Activated CD4-positive, alpha-beta memory T cell treated with anti-CD3 and anti-CD28 coated beads for 36 hours (primary cell): ENCODE results near the gene FREM3. TPM values are rescaled to one million over a fixed set of nuclear protein-coding genes. Genes with fewer than 3 reads are reported as not detected.
"Not testable (repeated sequence)": the region's sequence is repeated elsewhere in the genome, so short reads cannot be mapped to it uniquely, and the experiment has no call there.

Experiments used
- CTCF ChIA-PET: fragments of 350-600 bp; sonication (Branson Sonifier 250); formaldehyde crosslinking; loops from one replicate; lab custom pipeline; 2021; ENCODE audit warnings: antibody characterized with exemption, inconsistent platforms; lab: Charles Lee
- POLR2A ChIA-PET: fragments of 350-600 bp; sonication (Branson Sonifier 250); formaldehyde crosslinking; loops from one replicate; lab custom pipeline; 2021; ENCODE audit warnings: antibody characterized with exemption; lab: Charles Lee
- DNase-seq: peaks from one replicate; pipeline ENCODE4 v3.0.0-alpha.2; 2020
- H3K27ac Mint-ChIP-seq: one replicate; pipeline ENCODE4 v1.8.0; 2021; ENCODE audit warnings: mixed read lengths
- H3K27me3 Mint-ChIP-seq: one replicate; pipeline ENCODE4 v1.8.0; 2021; ENCODE audit warnings: mixed read lengths
- H3K36me3 Mint-ChIP-seq: one replicate; pipeline ENCODE4 v1.8.0; 2021; ENCODE audit warnings: mixed read lengths
- H3K4me1 Mint-ChIP-seq: one replicate; pipeline ENCODE4 v1.8.0; 2021; ENCODE audit warnings: low read depth, mixed read lengths
- H3K4me3 Mint-ChIP-seq: one replicate; pipeline ENCODE4 v1.8.0; 2021; ENCODE audit warnings: mild to moderate bottlenecking, mixed read lengths
- H3K9me3 Mint-ChIP-seq: one replicate; pipeline ENCODE4 v1.8.0; 2021; ENCODE audit warnings: mixed read lengths
- intact Hi-C: fragments of 100-400 bp; cut with micrococcal nuclease; formaldehyde crosslinking; loops from one replicate; pipeline ENCODE4 v1.15.1; 2023
- total RNA-seq, 2 experiments: library from RNA; stranded (reverse); gene quantifications; one replicate each; pipeline ENCODE4 v1.2.3, GENCODE V29; 2021

Gene FREM3
- total RNA-seq, 2 experiments from 2014 or later, result not detected

- ChIA-PET POLR2A (interaction anchor here (0.9 to 1.2 kb wide), 3 partner anchors 45 to 142 kb away, joined by 3 read pairs; partner anchors contain the start of gene SMARCA5), CTCF (interaction anchor here (0.6 to 2.5 kb wide), 6 partner anchors 9 to 134 kb away, joined by 3 to 13 read pairs (median 4); no protein-coding TSS in a partner anchor)
- intact Hi-C loops, result loop anchor here (1.0 to 5.0 kb wide), 6 partner anchors 46 to 584 kb away; partner anchors contain the start of gene SMARCA5
- H3K27ac Mint-ChIP-seq, result peak overlapping the region; percentile 78
- no peaks in the 10 kb centered on the region for H3K9me3 Mint-ChIP-seq
- H3K27me3 Mint-ChIP-seq, result no peaks in the 10 kb centered on the region
- H3K36me3 Mint-ChIP-seq, result peaks cover 4% of the 10 kb centered on the region
- peak; percentile 79 for DNase-seq
- peaks cover 31% of the 10 kb centered on the region for H3K4me1 Mint-ChIP-seq
- H3K4me3 Mint-ChIP-seq, result peak overlapping the region; percentile 83
Measured at GRCh38 chr4:143558823-143559756, 141.4 kb downstream of the FREM3 start.

- Mint-ChIP-seq H3K4me1 (peaks cover 31% of the 10 kb centered on the region), H3K36me3 (peaks cover 7% of the 10 kb centered on the region), H3K9me3 (no peaks in the 10 kb centered on the region), H3K27me3 (no peaks in the 10 kb centered on the region), H3K4me3 (no peak overlapping the region), H3K27ac (no peak overlapping the region)
- intact Hi-C loops, result loop anchor here (2.0 to 5.0 kb wide), 5 partner anchors 139 to 585 kb away; no protein-coding TSS in a partner anchor
- CTCF ChIA-PET, result interaction anchor here (0.8 to 2.5 kb wide), 4 partner anchors 8 to 60 kb away, joined by 3 to 13 read pairs (median 6); no protein-coding TSS in a partner anchor
- POLR2A ChIA-PET, result interaction anchor here (0.9 to 1.0 kb wide), 2 partner anchors 44 to 143 kb away, joined by 3 read pairs; partner anchors contain the start of gene SMARCA5
- no peak for DNase-seq
Measured at GRCh38 chr4:143558286-143558685, 142.2 kb downstream of the FREM3 start.

GRCh38 chr4:143555676-143556075, 144.8 kb downstream of the FREM3 start:
- CTCF ChIA-PET, result interaction anchor here (1.1 kb wide), 1 partner anchor 24 kb away, joined by 3 read pairs; no protein-coding TSS in a partner anchor

GRCh38 chr4:143554728-143555597, 145.5 kb downstream of the FREM3 start:
- CTCF ChIA-PET, result no interaction called here
- Mint-ChIP-seq H3K4me1 (peaks cover 20% of the 10 kb centered on the region), H3K9me3 (no peaks in the 10 kb centered on the region), H3K36me3 (peaks cover 26% of the 10 kb centered on the region), H3K4me3 (no peak overlapping the region), H3K27ac (peak overlapping the region; percentile 40), H3K27me3 (no peaks in the 10 kb centered on the region)
- peak; percentile 47 for DNase-seq
- intact Hi-C loops, result loop anchor here (5.0 kb wide), 2 partner anchors 142 to 198 kb away; no protein-coding TSS in a partner anchor
- POLR2A ChIA-PET, result no interaction called here

More at GRCh38 chr4:143555676-143556075, 144.8 kb downstream of the FREM3 start:
- H3K27ac Mint-ChIP-seq, result no peak overlapping the region
- peaks cover 27% of the 10 kb centered on the region for H3K4me1 Mint-ChIP-seq
- no peak overlapping the region for H3K4me3 Mint-ChIP-seq
- H3K36me3 Mint-ChIP-seq, result peaks cover 21% of the 10 kb centered on the region
- intact Hi-C loops, result loop anchor here (5.0 kb wide), 2 partner anchors 142 to 198 kb away; no protein-coding TSS in a partner anchor
- DNase-seq, result no peak
- H3K27me3 Mint-ChIP-seq, result no peaks in the 10 kb centered on the region
- H3K9me3 Mint-ChIP-seq, result no peaks in the 10 kb centered on the region
- POLR2A ChIA-PET, result no interaction called here

DNA sequence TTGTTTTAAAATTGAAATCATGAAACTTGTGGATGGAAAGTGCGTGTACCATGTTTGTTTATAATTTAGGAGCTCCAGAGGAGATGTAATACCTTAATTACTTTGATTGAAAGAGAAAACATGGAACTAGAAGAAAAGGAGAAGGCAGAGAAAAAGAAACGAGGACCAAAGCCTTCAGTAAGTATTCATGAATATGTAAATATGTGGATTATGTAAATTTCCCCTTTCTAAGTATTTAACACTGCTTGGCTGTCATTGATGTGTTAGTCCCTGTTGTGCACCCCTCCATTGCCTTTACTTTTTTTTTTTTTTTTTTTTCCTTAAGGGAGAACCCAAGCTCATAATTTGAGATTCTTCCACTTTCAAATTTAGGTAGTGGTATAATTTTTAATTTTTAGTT, 150.5 kb downstream of the FREM3 start:
- intact Hi-C loops, result no loop called here
- H3K27ac Mint-ChIP-seq, result no peak overlapping the region
- no peaks in the 10 kb centered on the region for H3K9me3 Mint-ChIP-seq
- ChIA-PET CTCF (interaction anchor here (1.7 kb wide), 1 partner anchor 9 kb away, joined by 6 read pairs; no protein-coding TSS in a partner anchor), POLR2A (no interaction called here)
- H3K4me1 Mint-ChIP-seq, result peaks cover 15% of the 10 kb centered on the region
- H3K4me3 Mint-ChIP-seq, result no peak overlapping the region
- peaks cover 52% of the 10 kb centered on the region for H3K36me3 Mint-ChIP-seq
- H3K27me3 Mint-ChIP-seq, result no peaks in the 10 kb centered on the region
- DNase-seq, result no peak

DNA sequence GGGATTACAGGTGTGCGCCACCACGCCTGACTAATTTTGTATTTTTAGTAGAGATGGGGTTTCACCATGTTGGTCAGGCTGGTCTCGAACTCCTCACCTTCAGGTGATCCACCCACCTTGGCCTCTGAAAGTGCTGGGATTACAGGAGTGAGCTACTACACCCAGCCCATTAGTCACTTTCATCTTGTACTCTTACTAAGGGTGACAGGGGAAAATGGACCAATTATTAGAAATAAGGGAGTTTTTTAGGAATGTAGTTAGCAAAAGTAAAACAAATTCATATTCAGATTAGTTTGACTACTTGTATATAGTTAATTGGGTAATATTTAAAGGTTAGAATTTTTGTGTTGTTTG, 160.8 kb downstream of the FREM3 start:
- peaks cover 17% of the 10 kb centered on the region for H3K4me1 Mint-ChIP-seq
- H3K9me3 Mint-ChIP-seq, result no peaks in the 10 kb centered on the region
- intact Hi-C loops, result loop anchor here (10.0 kb wide), 1 partner anchor 1575 kb away; no protein-coding TSS in a partner anchor
- peaks cover 56% of the 10 kb centered on the region for H3K36me3 Mint-ChIP-seq
- DNase-seq, result peak; percentile 23
- no peak overlapping the region for H3K4me3 Mint-ChIP-seq
- POLR2A ChIA-PET, result no interaction called here
- H3K27me3 Mint-ChIP-seq, result no peaks in the 10 kb centered on the region
- CTCF ChIA-PET, result no interaction called here
- H3K27ac Mint-ChIP-seq, result no peak overlapping the region

DNA sequence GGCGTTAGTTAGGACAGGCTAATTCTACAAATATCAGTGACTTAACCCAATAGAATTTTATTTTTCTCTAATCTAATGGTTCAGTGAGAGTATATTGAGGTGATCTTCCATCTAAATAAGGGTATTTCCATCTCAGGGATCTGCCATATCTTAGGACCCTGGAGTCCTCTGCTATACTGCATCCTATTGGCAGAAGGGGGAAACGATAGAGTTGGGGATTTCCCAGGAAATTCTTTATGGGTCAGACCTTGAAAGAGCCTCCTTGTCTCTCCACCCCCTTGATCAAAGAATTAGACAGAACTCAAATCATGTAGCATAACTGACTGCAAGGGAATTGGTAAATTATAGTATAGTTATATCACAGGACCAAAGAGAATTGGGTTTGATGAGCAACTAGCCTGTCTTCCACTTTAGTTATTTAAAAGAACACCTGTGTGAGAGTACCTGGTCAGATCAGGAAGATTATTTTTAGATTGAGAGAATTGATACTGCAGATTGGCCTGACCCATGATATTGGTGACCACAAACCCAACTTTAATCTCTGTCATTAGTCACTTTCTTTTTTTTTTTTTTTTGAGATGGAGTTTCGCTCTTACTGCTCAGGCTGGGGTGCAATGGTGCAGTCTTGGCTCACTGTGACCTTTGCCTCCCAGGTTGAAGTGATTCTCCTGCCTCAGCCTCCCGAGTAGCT, 161.4 kb downstream of the FREM3 start:
- peak overlapping the region; percentile 1 for H3K27ac Mint-ChIP-seq
- intact Hi-C loops, result loop anchor here (10.0 kb wide), 1 partner anchor 1576 kb away; no protein-coding TSS in a partner anchor
- no peak for DNase-seq
- ChIA-PET CTCF (no interaction called here), POLR2A (no interaction called here)
- peaks cover 52% of the 10 kb centered on the region for H3K36me3 Mint-ChIP-seq
- H3K4me3 Mint-ChIP-seq, result no peak overlapping the region
- peaks cover 17% of the 10 kb centered on the region for H3K4me1 Mint-ChIP-seq
- no peaks in the 10 kb centered on the region for H3K27me3 Mint-ChIP-seq
- no peaks in the 10 kb centered on the region for H3K9me3 Mint-ChIP-seq

GRCh38 chr4:143531788-143532491, 168.5 kb downstream of the FREM3 start:
- CTCF ChIA-PET, result interaction anchor here (1.0 kb wide), 1 partner anchor 24 kb away, joined by 3 read pairs; no protein-coding TSS in a partner anchor
- POLR2A ChIA-PET, result no interaction called here
- no peak overlapping the region for H3K27ac Mint-ChIP-seq
- H3K36me3 Mint-ChIP-seq, result peaks cover 49% of the 10 kb centered on the region
- DNase-seq, result no peak
- no peaks in the 10 kb centered on the region for H3K27me3 Mint-ChIP-seq
- no peak overlapping the region for H3K4me3 Mint-ChIP-seq
- peaks cover 3% of the 10 kb centered on the region for H3K4me1 Mint-ChIP-seq
- intact Hi-C loops, result loop anchor here (10.0 kb wide), 1 partner anchor 1583 kb away; no protein-coding TSS in a partner anchor
- H3K9me3 Mint-ChIP-seq, result no peaks in the 10 kb centered on the region

DNA sequence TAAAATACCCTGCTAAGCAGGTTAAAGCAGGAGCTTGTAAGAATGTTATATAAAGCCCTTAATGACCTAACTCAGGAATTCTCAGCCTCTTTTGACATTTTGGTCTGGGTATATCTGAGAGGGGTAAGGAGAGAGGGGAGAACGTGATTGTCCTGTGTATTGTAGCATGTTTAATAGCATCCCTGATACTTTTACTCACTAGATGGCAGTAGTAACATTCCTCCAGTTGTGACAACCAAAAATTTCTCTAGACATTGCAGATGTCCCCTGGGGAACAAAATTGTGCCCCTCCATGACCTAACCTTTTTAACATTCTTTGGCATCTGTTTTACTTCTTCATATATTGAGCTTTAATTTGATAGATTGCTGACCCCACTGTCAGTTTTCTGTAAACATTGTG, 169.1 kb downstream of the FREM3 start:
- DNase-seq, result no peak
- Mint-ChIP-seq H3K27ac (no peak overlapping the region), H3K9me3 (no peaks in the 10 kb centered on the region), H3K36me3 (peaks cover 52% of the 10 kb centered on the region), H3K27me3 (no peaks in the 10 kb centered on the region), H3K4me1 (peaks cover 4% of the 10 kb centered on the region), H3K4me3 (no peak overlapping the region)
- intact Hi-C loops, result loop anchor here (10.0 kb wide), 1 partner anchor 1583 kb away; no protein-coding TSS in a partner anchor
- ChIA-PET CTCF (interaction anchor here (0.7 to 1.0 kb wide), 2 partner anchors 10 to 25 kb away, joined by 3 read pairs; no protein-coding TSS in a partner anchor), POLR2A (no interaction called here)

DNA sequence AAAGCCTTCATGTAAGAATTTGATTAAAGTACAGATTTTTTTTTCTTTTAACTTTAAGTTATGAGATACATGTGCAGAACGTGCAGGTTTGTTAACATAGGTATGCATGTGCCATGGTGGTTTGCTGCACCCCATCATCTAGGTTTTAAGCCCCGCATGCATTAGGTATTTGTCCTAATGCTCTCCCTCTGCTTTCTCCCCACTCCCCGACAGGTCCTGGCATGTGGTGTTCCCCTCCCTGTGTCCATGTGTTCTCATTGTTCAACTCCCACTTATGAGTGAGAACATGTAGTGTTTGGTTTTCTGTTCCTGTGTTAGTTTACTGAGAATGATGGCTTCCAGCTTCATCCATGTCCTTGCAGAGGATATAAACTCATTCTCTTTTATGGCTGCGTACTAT, 172.4 kb downstream of the FREM3 start:
- DNase-seq, intact Hi-C loops, H3K4me3 Mint-ChIP-seq, POLR2A ChIA-PET, H3K9me3 Mint-ChIP-seq, H3K27me3 Mint-ChIP-seq, H3K27ac Mint-ChIP-seq: not testable (repeated sequence)
- H3K4me1 Mint-ChIP-seq, result peaks cover 17% of the 10 kb centered on the region
- peaks cover 54% of the 10 kb centered on the region for H3K36me3 Mint-ChIP-seq
- CTCF ChIA-PET, result interaction anchor here (0.6 kb wide), 1 partner anchor 765 kb away, joined by 3 read pairs; no protein-coding TSS in a partner anchor
